ENCODE results near the gene PCYT2.

The PCYT2 gene

DNA sequence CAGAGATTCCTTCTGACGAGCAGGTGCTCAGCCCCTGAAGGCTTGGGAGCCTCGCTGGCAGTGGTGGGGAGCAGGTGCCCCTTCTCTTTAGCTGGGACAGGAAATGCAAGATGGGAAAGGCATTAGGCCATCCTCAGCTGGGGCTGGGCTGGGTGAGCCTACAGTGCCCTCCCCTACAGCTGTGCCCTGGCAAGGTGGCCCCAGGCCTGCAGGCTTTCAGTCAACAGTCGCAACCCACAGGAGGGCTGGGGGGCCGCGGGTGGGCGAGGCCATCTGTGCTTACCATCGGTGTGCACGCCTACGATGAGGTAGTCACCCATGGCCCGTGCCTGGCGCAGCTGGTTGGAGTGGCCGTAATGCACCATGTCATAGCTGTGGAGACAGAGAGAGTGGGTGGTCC lies 2.0 kb downstream of the PCYT2 start:
- TF ChIP-seq, protein P1, sequence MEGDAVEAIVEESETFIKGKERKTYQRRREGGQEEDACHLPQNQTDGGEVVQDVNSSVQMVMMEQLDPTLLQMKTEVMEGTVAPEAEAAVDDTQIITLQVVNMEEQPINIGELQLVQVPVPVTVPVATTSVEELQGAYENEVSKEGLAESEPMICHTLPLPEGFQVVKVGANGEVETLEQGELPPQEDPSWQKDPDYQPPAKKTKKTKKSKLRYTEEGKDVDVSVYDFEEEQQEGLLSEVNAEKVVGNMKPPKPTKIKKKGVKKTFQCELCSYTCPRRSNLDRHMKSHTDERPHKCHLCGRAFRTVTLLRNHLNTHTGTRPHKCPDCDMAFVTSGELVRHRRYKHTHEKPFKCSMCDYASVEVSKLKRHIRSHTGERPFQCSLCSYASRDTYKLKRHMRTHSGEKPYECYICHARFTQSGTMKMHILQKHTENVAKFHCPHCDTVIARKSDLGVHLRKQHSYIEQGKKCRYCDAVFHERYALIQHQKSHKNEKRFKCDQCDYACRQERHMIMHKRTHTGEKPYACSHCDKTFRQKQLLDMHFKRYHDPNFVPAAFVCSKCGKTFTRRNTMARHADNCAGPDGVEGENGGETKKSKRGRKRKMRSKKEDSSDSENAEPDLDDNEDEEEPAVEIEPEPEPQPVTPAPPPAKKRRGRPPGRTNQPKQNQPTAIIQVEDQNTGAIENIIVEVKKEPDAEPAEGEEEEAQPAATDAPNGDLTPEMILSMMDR (IDR thresholded peaks at IDR 0.05; ENCODE audit: insufficient read depth, low read depth, low read length, missing control alignments), result no peak
- no peak for DNase-seq (ENCODE audit: low read depth)
- H3K4me3 ChIP-seq (ENCODE audit: low read length), result no peak overlapping the region

GRCh38 chr17:81908793-81909192 lies 2.4 kb downstream of the PCYT2 start:
- TF ChIP-seq, protein P1 (IDR thresholded peaks at IDR 0.05; ENCODE audit: insufficient read depth, low read depth, low read length, missing control alignments), result no peak
- DNase-seq (ENCODE audit: low read depth), result no peak
- no peak overlapping the region for H3K4me3 ChIP-seq (ENCODE audit: low read length)

DNA sequence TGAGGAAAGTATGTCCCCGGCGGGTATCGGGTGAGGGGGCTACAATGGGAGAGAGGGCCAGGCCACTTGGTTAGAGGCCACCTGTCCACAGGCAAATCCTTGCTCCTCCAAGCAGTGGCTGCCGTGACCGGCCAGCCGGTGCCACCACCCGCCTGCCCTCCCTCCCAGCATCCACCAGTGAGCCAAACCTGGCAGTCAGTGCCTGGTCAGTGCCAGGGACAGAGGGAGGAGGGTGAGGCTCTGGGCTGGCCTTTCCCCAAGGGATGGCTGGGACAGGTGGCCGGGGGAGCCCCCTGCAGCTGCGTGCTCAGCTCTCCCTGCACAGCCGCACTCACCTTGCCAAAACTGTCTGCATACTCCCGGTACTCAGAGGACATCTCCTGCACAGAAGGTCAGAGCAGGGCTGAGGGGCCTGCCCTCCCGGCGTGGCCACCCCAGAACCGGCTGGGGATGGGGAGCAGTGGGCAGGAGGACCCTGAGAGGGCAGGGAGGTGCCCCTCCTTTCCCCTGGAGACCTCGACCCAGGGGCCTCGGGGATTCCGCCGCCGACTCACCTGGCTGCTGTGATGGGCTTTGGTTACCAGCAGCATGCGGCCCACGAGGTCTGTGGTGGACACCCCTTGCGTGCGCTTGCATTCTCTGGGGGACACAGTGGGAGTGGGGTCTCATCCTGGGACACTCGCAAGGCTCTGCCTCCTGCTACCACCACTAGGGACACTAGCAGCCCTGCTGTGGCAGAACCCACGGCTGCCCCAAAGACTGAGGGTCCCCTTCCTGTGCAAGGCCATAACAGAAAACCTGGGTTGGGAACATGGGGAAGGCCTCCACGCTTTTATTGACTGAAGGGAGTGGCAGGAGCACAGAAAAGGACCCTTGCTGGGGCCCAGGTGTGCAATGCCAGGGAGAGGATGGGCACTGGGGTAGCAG lies 3.7 kb downstream of the PCYT2 start:
- H3K4me3 ChIP-seq (ENCODE audit: low read length), result no peak overlapping the region
- TF ChIP-seq, protein P1 (IDR thresholded peaks at IDR 0.05; ENCODE audit: insufficient read depth, low read depth, low read length, missing control alignments), result no peak
- no peak for DNase-seq (ENCODE audit: low read depth)

DNA sequence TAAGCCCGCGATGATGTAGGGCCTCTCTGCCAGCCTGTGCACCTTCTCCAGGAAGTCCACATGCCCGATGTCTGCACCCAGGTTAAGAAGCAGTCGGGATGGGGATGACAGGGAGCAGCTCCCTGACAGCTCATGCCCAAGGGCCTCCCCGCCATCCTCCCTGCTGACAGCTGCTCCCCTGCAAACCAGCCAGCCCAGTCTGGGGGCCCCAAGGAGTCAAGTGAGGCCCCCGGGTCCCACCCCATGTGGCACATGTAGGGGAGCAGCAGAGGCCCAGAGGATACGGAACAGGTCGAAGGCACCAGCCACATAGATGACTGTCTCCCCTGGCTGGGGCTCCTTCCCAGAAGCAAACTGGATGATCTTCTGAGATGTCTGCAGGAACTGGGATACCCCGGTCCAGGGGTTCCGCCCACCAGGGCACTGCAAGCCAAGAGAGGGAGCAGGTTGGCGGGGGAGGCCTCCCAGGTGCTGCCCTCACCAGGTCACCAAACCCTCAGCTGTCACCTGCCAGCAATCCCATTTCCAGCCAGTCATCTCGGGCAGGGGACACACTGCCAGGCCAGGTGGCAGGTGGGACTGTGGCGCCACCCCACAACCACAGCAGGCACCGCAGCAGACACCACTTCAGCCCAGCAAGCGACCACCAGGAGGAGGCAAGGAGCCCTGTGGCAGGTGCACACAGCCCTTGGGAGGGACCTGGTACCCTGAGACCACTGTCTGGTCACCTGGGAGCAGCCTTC lies 4.6 kb downstream of the PCYT2 start:
- H3K4me3 ChIP-seq (ENCODE audit: low read length), result no peak overlapping the region
- DNase-seq (ENCODE audit: low read depth), result no peak
- TF ChIP-seq, protein P1 (IDR thresholded peaks at IDR 0.05; ENCODE audit: insufficient read depth, low read depth, low read length, missing control alignments), result peak; percentile 22

GRCh38 chr17:81905993-81906392 lies 5.2 kb downstream of the PCYT2 start:
- H3K4me3 ChIP-seq (ENCODE audit: low read length), result no peak overlapping the region
- DNase-seq (ENCODE audit: low read depth), result no peak
- TF ChIP-seq, protein P1 (IDR thresholded peaks at IDR 0.05; ENCODE audit: insufficient read depth, low read depth, low read length, missing control alignments), result no peak

DNA sequence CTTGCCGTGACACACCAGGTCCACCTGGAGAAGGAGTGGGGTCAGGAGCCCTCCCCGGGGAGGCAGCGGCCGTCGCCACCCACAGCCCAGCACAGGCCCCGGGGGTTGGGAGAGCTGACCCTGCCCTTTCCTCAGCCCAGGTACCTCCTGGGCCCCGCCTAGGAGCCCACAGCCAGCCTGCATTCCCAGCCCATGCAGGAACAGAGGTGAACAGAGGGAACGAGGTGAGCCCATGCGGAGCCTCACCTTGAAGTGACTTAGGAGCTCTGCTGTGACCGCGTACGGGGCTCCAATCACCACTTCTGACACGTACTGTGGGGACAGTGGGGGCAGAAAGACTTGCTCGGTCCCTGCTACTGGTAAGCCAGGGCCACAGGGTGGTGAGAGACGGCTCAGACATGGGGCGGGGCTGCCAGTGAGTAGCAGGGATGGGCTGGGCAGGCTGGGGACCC lies 5.7 kb downstream of the PCYT2 start:
- no peak for DNase-seq (ENCODE audit: low read depth)
- TF ChIP-seq, protein P1 (IDR thresholded peaks at IDR 0.05; ENCODE audit: insufficient read depth, low read depth, low read length, missing control alignments), result no peak
- H3K4me3 ChIP-seq (ENCODE audit: low read length), result no peak overlapping the region
